Stimulated activated CD4-positive, alpha-beta T cell treated with anti-CD3 and anti-CD28 coated beads, TNF-alpha, amount 100 ng/mL, for 1 hour (primary cell): Measurements from ENCODE around the gene TTLL7.

Source experiments
- DNase-seq, 3 donors: peaks; one replicate each; pipeline ENCODE4 v3.0.0-alpha.2; 2020; ENCODE audit warnings: low read depth in 3 of 3, low spot score in 1 of 3

TTLL7 gene

DNA sequence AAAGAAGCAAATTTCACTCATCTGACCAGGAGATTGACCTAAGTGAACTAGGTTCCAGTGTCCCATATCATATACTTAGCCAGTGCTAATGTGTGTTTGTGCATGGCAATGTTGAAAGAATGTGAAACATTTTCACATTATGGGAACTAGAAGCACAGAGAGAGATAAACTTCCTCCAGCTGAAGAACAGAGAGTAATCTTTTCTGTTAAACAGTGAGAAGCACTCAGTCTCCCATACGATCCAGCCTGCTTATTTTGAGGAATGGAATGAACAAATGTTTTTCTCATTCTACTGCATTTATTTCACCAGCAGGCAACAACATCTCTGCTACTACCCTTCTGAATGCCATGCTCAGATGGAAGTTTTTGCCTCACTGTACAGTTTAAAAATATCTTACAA, 170.5 kb downstream of the TTLL7 start:
- no peak for DNase-seq

DNA sequence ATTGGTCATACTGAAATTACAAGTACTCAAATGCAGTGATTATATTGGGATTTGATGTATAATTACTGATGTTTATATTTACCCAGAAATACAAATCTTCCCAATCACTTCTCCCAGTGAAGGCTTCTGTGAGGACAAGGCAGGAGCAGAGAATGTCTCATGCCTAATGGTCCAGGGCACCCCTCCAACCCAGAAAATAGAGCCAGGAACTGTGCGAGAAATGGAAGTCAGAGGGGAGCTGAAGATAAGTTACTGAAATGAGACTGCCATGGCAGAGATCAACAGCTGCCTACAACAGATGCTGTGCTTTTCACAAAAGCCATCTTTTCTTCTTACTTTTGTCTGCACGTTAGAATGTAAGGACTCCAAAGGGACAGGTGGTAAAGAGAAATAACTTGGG, 171.2 kb downstream of the TTLL7 start:
- DNase-seq: no peak

DNA sequence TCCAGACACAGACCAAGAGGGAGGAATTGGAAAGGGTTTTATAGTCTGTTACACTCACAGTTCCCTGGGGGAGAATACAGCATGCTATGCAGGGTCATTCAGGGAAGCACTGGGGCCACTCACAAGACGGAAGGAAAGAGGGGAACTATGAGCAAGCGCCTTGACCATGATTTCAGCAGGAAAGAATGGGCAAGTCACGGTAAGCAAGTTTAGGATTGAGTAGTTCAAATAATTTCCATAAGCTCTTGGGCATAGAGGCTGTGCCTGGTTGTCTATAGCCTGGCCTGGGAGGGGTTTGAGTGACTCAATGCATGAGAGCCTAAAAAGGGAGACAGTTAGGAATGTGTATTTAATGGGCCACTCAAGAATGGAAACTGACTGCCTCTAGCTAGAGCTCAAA, 176.7 kb downstream of the TTLL7 start:
- no peak for DNase-seq

DNA sequence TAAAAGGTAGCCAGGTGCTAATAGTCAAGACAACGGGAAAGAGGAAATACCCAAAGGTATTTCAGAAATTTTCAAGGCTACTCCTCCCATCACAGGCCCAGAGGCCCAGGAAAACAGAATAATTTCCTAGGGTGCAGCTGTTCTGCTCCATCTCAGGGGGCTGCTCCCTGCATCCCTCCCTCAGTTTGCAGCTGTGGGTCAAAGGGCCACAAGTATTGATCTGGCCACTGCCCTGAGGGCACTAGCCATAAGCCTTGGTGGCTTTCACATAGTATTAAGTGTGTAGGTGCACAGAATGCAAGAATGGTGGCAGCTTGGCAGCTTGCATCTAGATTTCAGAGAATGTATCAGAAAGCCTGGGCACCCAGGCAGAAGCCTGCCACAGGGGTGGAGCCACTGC, 179.5 kb downstream of the TTLL7 start:
- DNase-seq: no peak

DNA sequence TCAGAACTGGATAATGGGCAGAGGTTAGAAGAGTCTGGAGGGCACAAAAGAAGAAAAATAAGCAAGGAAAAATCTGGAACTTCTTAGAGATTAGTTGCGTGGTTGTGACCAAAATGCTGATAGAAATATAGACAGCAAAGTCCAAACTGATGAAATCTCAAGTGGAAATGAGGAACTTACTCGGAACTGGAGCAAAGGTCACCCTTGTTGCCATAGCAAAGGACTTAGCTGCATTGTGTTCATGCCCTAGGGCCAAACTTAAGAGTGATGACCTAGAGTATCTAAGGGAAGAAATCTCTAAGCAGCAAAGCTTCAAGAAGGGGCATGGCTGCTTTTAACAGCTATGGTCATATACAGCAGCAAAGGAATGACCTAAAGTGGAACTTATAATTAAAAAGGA, 180.0 kb downstream of the TTLL7 start:
- no peak for DNase-seq

DNA sequence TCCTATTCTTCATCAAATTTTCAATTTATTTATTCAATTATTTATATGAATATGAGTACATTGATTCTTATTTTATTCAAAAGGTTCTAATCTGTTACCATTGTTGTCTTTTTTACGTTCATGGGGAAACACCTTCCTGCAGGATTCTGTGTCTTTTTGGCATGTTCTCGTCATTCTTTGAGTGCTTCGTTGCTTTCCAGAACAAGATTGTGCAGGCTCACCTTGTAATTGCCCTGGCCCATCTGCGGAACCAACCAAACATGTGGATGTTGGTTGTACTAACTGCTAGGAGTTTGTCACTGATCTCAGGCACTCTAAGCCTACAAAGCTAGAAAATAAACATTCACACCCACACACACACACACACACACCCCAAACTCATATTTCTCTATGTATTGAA, 182.1 kb downstream of the TTLL7 start:
- no peak for DNase-seq

DNA sequence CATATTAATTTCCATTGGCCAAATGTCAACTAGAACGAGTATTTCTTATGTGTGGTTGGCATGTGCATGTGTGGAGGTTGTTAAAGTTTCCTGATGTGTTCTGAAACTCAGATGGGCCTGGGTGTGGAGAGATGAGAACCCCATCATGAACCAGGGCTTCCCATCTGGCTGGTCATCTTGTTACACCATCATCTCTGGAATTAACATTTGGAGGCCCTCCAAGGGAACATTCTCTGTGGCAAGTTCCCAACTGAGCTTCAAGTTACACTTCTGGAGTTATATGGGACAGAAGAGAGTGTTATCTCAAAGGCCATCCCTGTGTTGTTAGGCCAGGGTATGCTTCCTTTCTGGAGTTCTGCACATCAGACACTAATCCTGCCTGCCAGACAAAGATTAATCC, 183.6 kb downstream of the TTLL7 start:
- no peak for DNase-seq
